GM19025 (cell line): ENCODE results near the gene FAM171A2.
"Not testable (repeated sequence)": the region's sequence is repeated elsewhere in the genome, so short reads cannot be mapped to it uniquely, and the experiment has no call there.

Experiments
- ATAC-seq: cut with Tn5 transposase; IDR thresholded peaks from one replicate; pipeline ENCODE4 v1.9.1; 2021; ENCODE audit warnings: mild to moderate bottlenecking, low read depth, moderate library complexity; ENCODE audit not compliant: unreplicated experiment

Gene FAM171A2

GRCh38 chr17:44363613-44364159, at the start of gene FAM171A2:
FAM171A2 (minus strand) TSS chr17:44363853; CDS start chr17:44363714, 139 bp downstream.
- no peak for ATAC-seq

GRCh38 chr17:44409309-44410028, 45.8 kb upstream of the FAM171A2 start:
- no peak for ATAC-seq

GRCh38 chr17:44408786-44409185, 45.1 kb upstream of the FAM171A2 start:
- no peak for ATAC-seq

GRCh38 chr17:44402564-44403172, 39.0 kb upstream of the FAM171A2 start:
- no peak for ATAC-seq

- ATAC-seq = no peak
These were observed 36.7 kb upstream of the FAM171A2 start for GRCh38 chr17:44400226-44400847.

- no peak for ATAC-seq
These were observed 35.3 kb upstream of the FAM171A2 start for GRCh38 chr17:44398692-44399691.

GRCh38 chr17:44397479-44398440, 34.1 kb upstream of the FAM171A2 start:
- no peak for ATAC-seq

GRCh38 chr17:44396946-44397345, 33.3 kb upstream of the FAM171A2 start:
- no peak for ATAC-seq

- ATAC-seq = no peak
These were observed 31.2 kb upstream of the FAM171A2 start for GRCh38 chr17:44394833-44395232.

GRCh38 chr17:44394112-44394511, 30.5 kb upstream of the FAM171A2 start:
- not testable (repeated sequence) for ATAC-seq

- no peak for ATAC-seq
These were observed 26.7 kb upstream of the FAM171A2 start for GRCh38 chr17:44390250-44390870.

- no peak for ATAC-seq
These were observed 26.1 kb upstream of the FAM171A2 start for GRCh38 chr17:44389723-44390202.

GRCh38 chr17:44389281-44389680, 25.6 kb upstream of the FAM171A2 start, which contains the start of gene ITGA2B:
ITGA2B (minus strand) TSS chr17:44389649; CDS start chr17:44389473, 176 bp downstream.
- no peak for ATAC-seq

- ATAC-seq = no peak
These were observed 24.2 kb upstream of the FAM171A2 start for GRCh38 chr17:44387804-44388203.

GRCh38 chr17:44386182-44386525, 22.5 kb upstream of the FAM171A2 start:
- ATAC-seq = no peak

GRCh38 chr17:44385287-44386181, 21.9 kb upstream of the FAM171A2 start:
- ATAC-seq = peak; percentile 55

GRCh38 chr17:44384823-44385286, 21.2 kb upstream of the FAM171A2 start:
- no peak for ATAC-seq
